Measurements from ENCODE around the gene SLC5A4. TPM values are rescaled to one million over a fixed set of nuclear protein-coding genes. Genes with fewer than 3 reads are reported as not detected.

The SLC5A4 gene
- total RNA-seq, 1 experiment from 2014 or later = 0.22 TPM

DNA sequence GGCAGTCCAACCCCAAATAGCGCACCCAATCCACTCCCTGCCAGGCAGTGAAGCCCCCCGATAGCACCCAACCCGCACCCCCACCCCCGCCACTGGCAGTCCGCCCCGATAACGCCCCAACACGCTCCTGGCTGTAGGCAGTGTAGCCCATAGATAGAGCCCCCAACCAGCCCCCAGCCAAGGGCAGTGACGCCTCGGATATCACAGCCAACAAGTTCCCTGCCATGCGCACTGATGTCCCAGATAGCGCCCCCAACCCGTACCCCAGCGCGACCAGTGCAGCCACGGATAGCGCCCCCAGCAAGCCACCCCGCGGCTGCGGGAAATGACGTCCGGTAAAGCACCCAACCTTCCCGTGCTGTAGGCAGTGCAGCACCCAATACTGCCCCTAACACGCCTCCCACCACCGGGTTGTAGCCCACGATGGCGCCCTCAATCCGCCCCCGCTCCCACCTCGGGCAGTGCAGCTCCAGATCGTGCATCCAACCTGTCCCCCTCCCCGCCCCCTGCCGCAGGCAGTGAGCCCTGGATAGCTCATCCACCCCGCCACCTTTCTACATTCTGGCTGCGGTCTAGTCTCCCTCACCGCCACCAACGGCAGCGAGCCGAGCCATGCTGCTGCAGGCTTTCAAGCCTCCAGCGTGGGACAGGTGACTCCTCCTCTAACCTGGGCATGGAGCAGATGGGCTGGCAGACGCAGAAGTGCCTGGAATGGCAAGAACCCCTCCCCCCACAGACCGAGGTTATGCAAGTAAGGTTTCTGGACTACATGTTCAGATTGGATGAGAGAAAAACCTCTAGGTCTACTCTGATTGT lies 50.9 kb downstream of the SLC5A4 start:
- ChIA-PET POLR2A (no interaction called here), CTCF (interaction anchor here (0.6 to 3.2 kb wide), 12 partner anchors 14 to 400 kb away, joined by 3 to 16 read pairs (median 4); no protein-coding TSS in a partner anchor)
- no peaks in the 10 kb centered on the region; the same call in 1 of the 2 replicates for H3K36me3 Mint-ChIP-seq
- peaks cover 57% of the 10 kb centered on the region for H3K4me1 Mint-ChIP-seq
- peak overlapping the region; percentile 82 for H3K4me3 Mint-ChIP-seq
- no peaks in the 10 kb centered on the region for H3K9me3 Mint-ChIP-seq
- DNase-seq (ENCODE audit: low spot score) = peak; percentile 63
- H3K27me3 Mint-ChIP-seq (ENCODE audit: low read depth) = peaks cover 60% of the 10 kb centered on the region
- TF ChIP-seq ZNF219 (CRISPR knock-in tag; IDR thresholded peaks at IDR 0.05; ENCODE audit: borderline replicate concordance) = no peak
- TF ChIP-seq ZNF423 (CRISPR knock-in tag; IDR thresholded peaks at IDR 0.05) = no peak
- TF ChIP-seq, protein P1, sequence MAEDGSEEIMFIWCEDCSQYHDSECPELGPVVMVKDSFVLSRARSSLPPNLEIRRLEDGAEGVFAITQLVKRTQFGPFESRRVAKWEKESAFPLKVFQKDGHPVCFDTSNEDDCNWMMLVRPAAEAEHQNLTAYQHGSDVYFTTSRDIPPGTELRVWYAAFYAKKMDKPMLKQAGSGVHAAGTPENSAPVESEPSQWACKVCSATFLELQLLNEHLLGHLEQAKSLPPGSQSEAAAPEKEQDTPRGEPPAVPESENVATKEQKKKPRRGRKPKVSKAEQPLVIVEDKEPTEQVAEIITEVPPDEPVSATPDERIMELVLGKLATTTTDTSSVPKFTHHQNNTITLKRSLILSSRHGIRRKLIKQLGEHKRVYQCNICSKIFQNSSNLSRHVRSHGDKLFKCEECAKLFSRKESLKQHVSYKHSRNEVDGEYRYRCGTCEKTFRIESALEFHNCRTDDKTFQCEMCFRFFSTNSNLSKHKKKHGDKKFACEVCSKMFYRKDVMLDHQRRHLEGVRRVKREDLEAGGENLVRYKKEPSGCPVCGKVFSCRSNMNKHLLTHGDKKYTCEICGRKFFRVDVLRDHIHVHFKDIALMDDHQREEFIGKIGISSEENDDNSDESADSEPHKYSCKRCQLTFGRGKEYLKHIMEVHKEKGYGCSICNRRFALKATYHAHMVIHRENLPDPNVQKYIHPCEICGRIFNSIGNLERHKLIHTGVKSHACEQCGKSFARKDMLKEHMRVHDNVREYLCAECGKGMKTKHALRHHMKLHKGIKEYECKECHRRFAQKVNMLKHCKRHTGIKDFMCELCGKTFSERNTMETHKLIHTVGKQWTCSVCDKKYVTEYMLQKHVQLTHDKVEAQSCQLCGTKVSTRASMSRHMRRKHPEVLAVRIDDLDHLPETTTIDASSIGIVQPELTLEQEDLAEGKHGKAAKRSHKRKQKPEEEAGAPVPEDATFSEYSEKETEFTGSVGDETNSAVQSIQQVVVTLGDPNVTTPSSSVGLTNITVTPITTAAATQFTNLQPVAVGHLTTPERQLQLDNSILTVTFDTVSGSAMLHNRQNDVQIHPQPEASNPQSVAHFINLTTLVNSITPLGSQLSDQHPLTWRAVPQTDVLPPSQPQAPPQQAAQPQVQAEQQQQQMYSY (CRISPR knock-in tag; IDR thresholded peaks at IDR 0.05) = peak; percentile 64
- 0 out of 2 replicates have a peak, but pooled peaks have one; percentile 15 for TF ChIP-seq SMAD3 (CRISPR knock-in tag; IDR thresholded peaks at IDR 0.05; ENCODE audit: borderline replicate concordance)
- no peak for TF ChIP-seq E2F5 (CRISPR knock-in tag; IDR thresholded peaks at IDR 0.05)
- peak; percentile 47; the same call in 1 of the 2 replicates for TF ChIP-seq SP1 (CRISPR knock-in tag; conservative IDR thresholded peaks at IDR 0.05)
- no peak overlapping the region for H3K27ac Mint-ChIP-seq
- peak; percentile 10 for ATAC-seq

DNA sequence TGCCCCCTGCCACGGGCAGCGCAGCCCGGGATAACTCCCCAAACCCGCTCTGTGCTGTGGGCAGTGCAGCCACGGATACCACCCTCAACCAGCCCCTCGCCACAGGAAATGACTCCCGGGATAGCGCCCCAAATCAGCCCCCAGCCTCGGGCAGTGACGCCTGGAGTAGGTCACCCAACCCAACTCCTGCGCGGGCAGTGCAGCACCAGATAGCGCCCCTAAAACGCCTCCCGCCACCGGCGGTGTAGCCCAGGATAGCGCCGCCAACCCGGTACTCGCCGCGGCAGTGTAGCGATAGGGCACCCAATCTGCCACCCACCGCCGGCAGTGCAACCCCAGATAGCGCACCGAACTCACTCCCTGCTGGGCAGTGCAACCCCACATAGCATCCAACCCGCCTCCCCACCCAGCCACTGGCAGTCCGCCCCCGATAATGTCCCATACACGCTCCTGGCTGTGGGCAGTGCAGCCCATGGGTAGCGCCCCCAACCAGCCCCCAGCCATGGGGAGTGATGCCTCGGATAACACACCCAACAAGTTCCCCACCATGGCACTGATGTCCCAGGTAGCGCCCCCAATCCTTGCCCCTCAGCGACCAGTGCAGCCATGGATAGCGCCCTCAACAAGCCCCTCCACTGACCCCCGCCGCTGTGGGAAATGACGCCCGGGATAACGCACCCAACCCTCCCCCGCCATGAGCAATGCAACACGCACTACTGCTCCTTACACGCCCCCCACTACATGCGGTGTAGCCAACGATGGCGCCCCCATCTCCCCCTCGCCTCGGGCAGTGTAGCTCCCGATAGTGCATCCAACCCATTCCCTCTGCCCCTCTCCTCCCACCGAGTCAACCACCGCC lies 51.7 kb downstream of the SLC5A4 start:
- Mint-ChIP-seq H3K36me3 (no peaks in the 10 kb centered on the region), H3K27ac (no peak overlapping the region), H3K27me3 (ENCODE audit: low read depth) (peaks cover 60% of the 10 kb centered on the region), H3K4me1 (peaks cover 57% of the 10 kb centered on the region), H3K9me3 (no peaks in the 10 kb centered on the region), H3K4me3 (peak overlapping the region; percentile 82)
- CTCF ChIA-PET = interaction anchor here (0.6 to 3.2 kb wide), 7 partner anchors 15 to 401 kb away, joined by 3 to 16 read pairs (median 4); no protein-coding TSS in a partner anchor
- ATAC-seq (no peak), DNase-seq (ENCODE audit: low spot score) (peak; percentile 36)
- POLR2A ChIA-PET = no interaction called here
- TF ChIP-seq AR (CRISPR knock-in tag; IDR thresholded peaks at IDR 0.05) = no peak
- TF ChIP-seq GRHL2 (CRISPR knock-in tag; IDR thresholded peaks at IDR 0.05; ENCODE audit: insufficient replicate concordance, severe bottlenecking) = no peak
- TF ChIP-seq, protein P2, sequence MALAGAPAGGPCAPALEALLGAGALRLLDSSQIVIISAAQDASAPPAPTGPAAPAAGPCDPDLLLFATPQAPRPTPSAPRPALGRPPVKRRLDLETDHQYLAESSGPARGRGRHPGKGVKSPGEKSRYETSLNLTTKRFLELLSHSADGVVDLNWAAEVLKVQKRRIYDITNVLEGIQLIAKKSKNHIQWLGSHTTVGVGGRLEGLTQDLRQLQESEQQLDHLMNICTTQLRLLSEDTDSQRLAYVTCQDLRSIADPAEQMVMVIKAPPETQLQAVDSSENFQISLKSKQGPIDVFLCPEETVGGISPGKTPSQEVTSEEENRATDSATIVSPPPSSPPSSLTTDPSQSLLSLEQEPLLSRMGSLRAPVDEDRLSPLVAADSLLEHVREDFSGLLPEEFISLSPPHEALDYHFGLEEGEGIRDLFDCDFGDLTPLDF (CRISPR knock-in tag; IDR thresholded peaks at IDR 0.05) = no peak
- TF ChIP-seq, protein P1 (CRISPR knock-in tag; IDR thresholded peaks at IDR 0.05) = no peak
- TF ChIP-seq NFATC4 (CRISPR knock-in tag; IDR thresholded peaks at IDR 0.05) = no peak
- TF ChIP-seq, protein P3, sequence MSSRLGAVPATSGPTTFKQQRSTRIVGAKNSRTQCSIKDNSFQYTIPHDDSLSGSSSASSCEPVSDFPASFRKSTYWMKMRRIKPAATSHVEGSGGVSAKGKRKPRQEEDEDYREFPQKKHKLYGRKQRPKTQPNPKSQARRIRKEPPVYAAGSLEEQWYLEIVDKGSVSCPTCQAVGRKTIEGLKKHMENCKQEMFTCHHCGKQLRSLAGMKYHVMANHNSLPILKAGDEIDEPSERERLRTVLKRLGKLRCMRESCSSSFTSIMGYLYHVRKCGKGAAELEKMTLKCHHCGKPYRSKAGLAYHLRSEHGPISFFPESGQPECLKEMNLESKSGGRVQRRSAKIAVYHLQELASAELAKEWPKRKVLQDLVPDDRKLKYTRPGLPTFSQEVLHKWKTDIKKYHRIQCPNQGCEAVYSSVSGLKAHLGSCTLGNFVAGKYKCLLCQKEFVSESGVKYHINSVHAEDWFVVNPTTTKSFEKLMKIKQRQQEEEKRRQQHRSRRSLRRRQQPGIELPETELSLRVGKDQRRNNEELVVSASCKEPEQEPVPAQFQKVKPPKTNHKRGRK (CRISPR knock-in tag; IDR thresholded peaks at IDR 0.05; ENCODE audit: borderline replicate concordance) = no peak
- TF ChIP-seq USF2 (CRISPR knock-in tag; IDR thresholded peaks at IDR 0.05) = no peak
- no peak for TF ChIP-seq IRF2 (CRISPR knock-in tag; IDR thresholded peaks at IDR 0.05; ENCODE audit: borderline replicate concordance, low read depth)
- no peak for TF ChIP-seq ZNF423 (CRISPR knock-in tag; IDR thresholded peaks at IDR 0.05)
- no peak for TF ChIP-seq ZNF396 (CRISPR knock-in tag; IDR thresholded peaks at IDR 0.05; ENCODE audit: borderline replicate concordance)

All from WTC11 (cell line).